Effector CD8-positive, alpha-beta T cell (primary cell): ENCODE data around the gene CYBA.

Experiments used
- DNase-seq: peaks from one replicate; lab custom pipeline; 2025; lab: John Stamatoyannopoulos, UW

CYBA gene

GRCh38 chr16:88647178-88648070 is 3.4 kb downstream of the CYBA start:
- DNase-seq, result no peak

- DNase-seq, result no peak
These were observed 4.4 kb downstream of the CYBA start for GRCh38 chr16:88646345-88647034.

GRCh38 chr16:88645941-88646340 is 4.9 kb downstream of the CYBA start:
- DNase-seq, result no peak

- DNase-seq, result no peak
These were observed 5.4 kb downstream of the CYBA start for GRCh38 chr16:88645455-88645854.

GRCh38 chr16:88643644-88643932 is 7.3 kb downstream of the CYBA start:
- no peak for DNase-seq

- DNase-seq, result no peak
These were observed 7.8 kb downstream of the CYBA start for GRCh38 chr16:88642881-88643643.

- no peak for DNase-seq
These were observed 10.2 kb downstream of the CYBA start for GRCh38 chr16:88640498-88641247.

- DNase-seq, result no peak
These were observed 10.8 kb downstream of the CYBA start for GRCh38 chr16:88640039-88640495.

GRCh38 chr16:88639231-88640038 is 11.4 kb downstream of the CYBA start:
- DNase-seq, result no peak

- no peak for DNase-seq
These were observed 12.3 kb downstream of the CYBA start, which contains the start of gene IL17C for GRCh38 chr16:88638323-88639230. IL17C (plus strand) TSS chr16:88638572; CDS start chr16:88638642, 70 bp downstream.

GRCh38 chr16:88636488-88637265 is 14.2 kb downstream of the CYBA start:
- DNase-seq, result no peak

- no peak for DNase-seq
These were observed 15.1 kb downstream of the CYBA start for GRCh38 chr16:88635671-88636319.

- DNase-seq, result no peak
These were observed 15.7 kb downstream of the CYBA start for GRCh38 chr16:88634994-88635670.

GRCh38 chr16:88634141-88634993 is 16.5 kb downstream of the CYBA start:
- peak; percentile 12 for DNase-seq

- peak; percentile 17 for DNase-seq
These were observed 17.1 kb downstream of the CYBA start for GRCh38 chr16:88633684-88634140.

GRCh38 chr16:88632587-88632930 is 18.3 kb downstream of the CYBA start:
- DNase-seq, result no peak
